Choroid plexus epithelial cell (primary cell): ENCODE data around the gene GLIPR1L2.
"Not testable (repeated sequence)": the region's sequence is repeated elsewhere in the genome, so short reads cannot be mapped to it uniquely, and the experiment has no call there.

Source experiments
- DNase-seq: peaks from one replicate; pipeline ENCODE4 v3.0.0-alpha.2; 2010; ENCODE audit warnings: low read depth
- H3K4me3 ChIP-seq: 2 replicates; pipeline ENCODE4 v1.5.1; 2011; ENCODE audit warnings: low read depth, mild to moderate bottlenecking, control low read depth, low read length, moderate library complexity
- TF ChIP-seq, protein P1 (sequence below): conservative IDR thresholded peaks from 2 replicates; pipeline ENCODE4 v1.5.1; 2011; ENCODE audit warnings: low read depth, mild to moderate bottlenecking, control low read depth, inconsistent platforms, low read length, moderate library complexity

The GLIPR1L2 gene

DNA sequence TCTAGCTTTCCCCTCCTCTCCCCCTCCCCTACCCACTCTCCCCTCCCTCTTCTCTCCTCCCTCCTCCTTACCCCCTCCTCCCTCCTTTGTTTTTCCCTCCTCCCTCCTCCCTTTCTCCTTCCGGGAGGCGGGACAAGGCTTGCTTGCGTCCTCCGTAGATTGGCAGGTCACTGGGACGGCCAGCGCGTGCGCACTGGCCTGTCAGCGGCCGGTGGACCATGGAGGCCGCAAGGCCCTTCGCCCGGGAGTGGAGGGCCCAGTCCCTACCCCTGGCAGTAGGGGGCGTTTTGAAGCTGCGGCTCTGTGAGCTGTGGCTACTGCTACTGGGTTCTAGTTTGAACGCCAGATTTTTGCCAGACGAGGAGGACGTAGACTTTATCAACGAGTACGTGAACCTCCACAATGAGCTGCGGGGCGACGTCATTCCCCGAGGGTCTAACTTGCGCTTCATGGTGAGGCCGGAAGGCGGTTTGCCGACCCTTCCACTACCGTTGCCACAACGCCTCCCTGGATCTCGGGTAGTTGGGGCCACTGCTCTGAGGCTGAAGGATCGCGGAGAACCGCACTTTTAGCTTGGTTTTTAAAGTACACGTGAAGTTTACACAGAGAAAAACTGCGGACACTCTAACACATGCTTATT is at the start of gene GLIPR1L2:
GLIPR1L2 (plus strand) TSS at position 191 of the 640 bp plus-strand sequence; CDS start at position 219, 28 bp downstream.
- TF ChIP-seq, protein P1, sequence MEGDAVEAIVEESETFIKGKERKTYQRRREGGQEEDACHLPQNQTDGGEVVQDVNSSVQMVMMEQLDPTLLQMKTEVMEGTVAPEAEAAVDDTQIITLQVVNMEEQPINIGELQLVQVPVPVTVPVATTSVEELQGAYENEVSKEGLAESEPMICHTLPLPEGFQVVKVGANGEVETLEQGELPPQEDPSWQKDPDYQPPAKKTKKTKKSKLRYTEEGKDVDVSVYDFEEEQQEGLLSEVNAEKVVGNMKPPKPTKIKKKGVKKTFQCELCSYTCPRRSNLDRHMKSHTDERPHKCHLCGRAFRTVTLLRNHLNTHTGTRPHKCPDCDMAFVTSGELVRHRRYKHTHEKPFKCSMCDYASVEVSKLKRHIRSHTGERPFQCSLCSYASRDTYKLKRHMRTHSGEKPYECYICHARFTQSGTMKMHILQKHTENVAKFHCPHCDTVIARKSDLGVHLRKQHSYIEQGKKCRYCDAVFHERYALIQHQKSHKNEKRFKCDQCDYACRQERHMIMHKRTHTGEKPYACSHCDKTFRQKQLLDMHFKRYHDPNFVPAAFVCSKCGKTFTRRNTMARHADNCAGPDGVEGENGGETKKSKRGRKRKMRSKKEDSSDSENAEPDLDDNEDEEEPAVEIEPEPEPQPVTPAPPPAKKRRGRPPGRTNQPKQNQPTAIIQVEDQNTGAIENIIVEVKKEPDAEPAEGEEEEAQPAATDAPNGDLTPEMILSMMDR = peak; percentile 92
- peak; percentile 99 for DNase-seq
- H3K4me3 ChIP-seq = peak within 1 kb of the TSS; percentile 80

DNA sequence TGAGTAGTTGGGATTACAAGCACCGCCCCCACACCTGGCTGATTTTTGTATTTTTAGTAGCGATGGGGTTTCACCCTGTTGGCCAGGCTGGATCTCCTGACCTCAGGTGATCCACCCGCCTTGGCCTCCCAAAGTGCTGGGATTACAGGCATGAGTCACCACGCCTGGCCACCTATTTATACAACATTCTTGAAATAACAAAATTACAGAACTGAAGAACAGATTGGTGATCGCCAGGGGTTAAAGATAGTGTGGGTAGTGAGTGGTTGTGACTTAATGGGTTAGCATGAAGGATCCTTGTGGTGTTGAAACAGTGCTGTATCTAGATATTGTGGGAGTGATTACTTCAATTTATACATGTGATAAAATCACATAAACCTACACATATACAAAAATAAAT is 49.0 kb upstream of the GLIPR1L2 start:
- DNase-seq = no peak
- H3K4me3 ChIP-seq = no peak overlapping the region
- TF ChIP-seq, protein P1 = no peak

- no peak overlapping the region for H3K4me3 ChIP-seq
- TF ChIP-seq, protein P1 = no peak
- no peak for DNase-seq
These were observed 45.4 kb upstream of the GLIPR1L2 start for GRCh38 chr12:75345531-75345930.

GRCh38 chr12:75346215-75346614 is 44.7 kb upstream of the GLIPR1L2 start:
- DNase-seq, H3K4me3 ChIP-seq: not testable (repeated sequence)

DNA sequence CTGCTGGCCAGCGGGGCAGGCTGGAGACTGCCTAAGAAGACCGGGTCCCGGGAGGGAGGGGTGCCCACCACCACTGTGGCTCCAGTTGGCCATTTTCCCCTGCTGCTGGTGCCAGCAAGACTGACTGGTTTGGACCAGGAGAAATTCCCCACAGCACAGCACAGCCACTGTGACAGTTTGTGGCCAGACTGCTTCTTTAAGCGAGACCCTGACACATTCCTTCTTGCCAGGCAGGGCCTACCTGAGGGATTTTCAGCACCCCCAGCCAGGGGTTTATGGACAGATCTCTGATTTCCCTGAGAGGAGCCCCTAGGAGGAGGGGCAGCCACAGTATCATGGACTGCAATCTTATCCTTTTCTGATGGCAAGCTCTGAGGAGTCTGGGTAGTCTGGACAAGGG is 40.9 kb upstream of the GLIPR1L2 start:
- DNase-seq = no peak
- H3K4me3 ChIP-seq = no peak overlapping the region
- TF ChIP-seq, protein P1 = no peak

GRCh38 chr12:75350413-75350812 is 40.5 kb upstream of the GLIPR1L2 start:
- TF ChIP-seq, protein P1 = no peak
- no peak for DNase-seq
- no peak overlapping the region for H3K4me3 ChIP-seq

- H3K4me3 ChIP-seq = no peak overlapping the region
- no peak for DNase-seq
- TF ChIP-seq, protein P1 = no peak
These were observed 36.9 kb upstream of the GLIPR1L2 start for GRCh38 chr12:75354011-75354410.
